ENCODE measurements around the gene FUS.

DNA sequence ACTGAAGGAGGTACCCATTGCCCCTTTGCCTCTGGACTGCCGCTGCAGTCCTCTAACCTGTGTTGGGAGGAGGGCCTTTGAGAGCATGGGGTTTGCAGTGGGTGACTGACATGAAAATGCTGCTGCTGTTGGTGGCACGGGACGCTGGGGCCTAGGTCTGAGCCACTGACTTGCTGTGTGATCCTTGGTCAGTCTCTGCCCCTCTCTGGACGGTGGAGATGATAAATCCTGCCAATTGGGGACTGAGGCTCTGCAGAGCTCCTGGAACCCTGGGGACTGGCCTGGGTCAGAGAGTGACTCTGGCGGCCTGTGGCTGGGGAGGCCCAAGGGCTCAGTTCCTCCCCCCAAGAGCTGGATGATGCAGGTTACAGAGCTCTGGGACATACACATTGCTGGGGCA is 43.1 kb downstream of the FUS start:
- TF ChIP-seq ARNTL (CRISPR knock-in tag; IDR thresholded peaks at IDR 0.05; ENCODE audit: borderline replicate concordance, low read depth), result no peak
- no peak for TF ChIP-seq RARB (CRISPR knock-in tag; IDR thresholded peaks at IDR 0.05)
- TF ChIP-seq, protein P1, sequence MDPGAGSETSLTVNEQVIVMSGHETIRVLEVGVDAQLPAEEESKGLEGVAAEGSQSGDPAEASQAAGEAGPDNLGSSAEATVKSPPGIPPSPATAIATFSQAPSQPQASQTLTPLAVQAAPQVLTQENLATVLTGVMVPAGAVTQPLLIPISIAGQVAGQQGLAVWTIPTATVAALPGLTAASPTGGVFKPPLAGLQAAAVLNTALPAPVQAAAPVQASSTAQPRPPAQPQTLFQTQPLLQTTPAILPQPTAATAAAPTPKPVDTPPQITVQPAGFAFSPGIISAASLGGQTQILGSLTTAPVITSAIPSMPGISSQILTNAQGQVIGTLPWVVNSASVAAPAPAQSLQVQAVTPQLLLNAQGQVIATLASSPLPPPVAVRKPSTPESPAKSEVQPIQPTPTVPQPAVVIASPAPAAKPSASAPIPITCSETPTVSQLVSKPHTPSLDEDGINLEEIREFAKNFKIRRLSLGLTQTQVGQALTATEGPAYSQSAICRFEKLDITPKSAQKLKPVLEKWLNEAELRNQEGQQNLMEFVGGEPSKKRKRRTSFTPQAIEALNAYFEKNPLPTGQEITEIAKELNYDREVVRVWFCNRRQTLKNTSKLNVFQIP (CRISPR knock-in tag; IDR thresholded peaks at IDR 0.05; ENCODE audit: borderline replicate concordance, low read depth), result no peak
- TF ChIP-seq, protein P2, sequence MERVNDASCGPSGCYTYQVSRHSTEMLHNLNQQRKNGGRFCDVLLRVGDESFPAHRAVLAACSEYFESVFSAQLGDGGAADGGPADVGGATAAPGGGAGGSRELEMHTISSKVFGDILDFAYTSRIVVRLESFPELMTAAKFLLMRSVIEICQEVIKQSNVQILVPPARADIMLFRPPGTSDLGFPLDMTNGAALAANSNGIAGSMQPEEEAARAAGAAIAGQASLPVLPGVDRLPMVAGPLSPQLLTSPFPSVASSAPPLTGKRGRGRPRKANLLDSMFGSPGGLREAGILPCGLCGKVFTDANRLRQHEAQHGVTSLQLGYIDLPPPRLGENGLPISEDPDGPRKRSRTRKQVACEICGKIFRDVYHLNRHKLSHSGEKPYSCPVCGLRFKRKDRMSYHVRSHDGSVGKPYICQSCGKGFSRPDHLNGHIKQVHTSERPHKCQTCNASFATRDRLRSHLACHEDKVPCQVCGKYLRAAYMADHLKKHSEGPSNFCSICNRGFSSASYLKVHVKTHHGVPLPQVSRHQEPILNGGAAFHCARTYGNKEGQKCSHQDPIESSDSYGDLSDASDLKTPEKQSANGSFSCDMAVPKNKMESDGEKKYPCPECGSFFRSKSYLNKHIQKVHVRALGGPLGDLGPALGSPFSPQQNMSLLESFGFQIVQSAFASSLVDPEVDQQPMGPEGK (CRISPR knock-in tag; IDR thresholded peaks at IDR 0.05; ENCODE audit: borderline replicate concordance), result no peak
- no peak for TF ChIP-seq ZFP30 (CRISPR knock-in tag; IDR thresholded peaks at IDR 0.05)
- TF ChIP-seq BACH2 (CRISPR knock-in tag; IDR thresholded peaks at IDR 0.05; ENCODE audit: borderline replicate concordance), result no peak
- TF ChIP-seq ZNF70 (CRISPR knock-in tag; IDR thresholded peaks at IDR 0.05), result no peak
- no peak for TF ChIP-seq ISL1 (CRISPR knock-in tag; IDR thresholded peaks at IDR 0.05)
- no peak for TF ChIP-seq ZFP3 (CRISPR knock-in tag; IDR thresholded peaks at IDR 0.05)
